Ishikawa (cell line): ENCODE measurements around the gene RALGPS1.

Experiments used
- CEBPB ChIP-seq: IDR thresholded peaks from 2 replicates; pipeline ENCODE4 v1.6.1; 2012
- CREB1 ChIP-seq: IDR thresholded peaks from 2 replicates; pipeline ENCODE4 v1.6.1; 2012; ENCODE audit warnings: low read depth
- EGR1 ChIP-seq: IDR thresholded peaks from 2 replicates; pipeline ENCODE4 v1.6.1; 2012
- EP300 ChIP-seq: IDR thresholded peaks from 2 replicates; pipeline ENCODE4 v1.6.1; 2012; ENCODE audit warnings: borderline replicate concordance
- FOXM1 ChIP-seq: IDR thresholded peaks from 2 replicates; pipeline ENCODE4 v1.6.1; 2012; ENCODE audit warnings: low read depth, borderline replicate concordance
- NFIC ChIP-seq: IDR thresholded peaks from 2 replicates; pipeline ENCODE4 v1.6.1; 2012
- RAD21 ChIP-seq: IDR thresholded peaks from 2 replicates; pipeline ENCODE4 v1.6.1; 2012; ENCODE audit warnings: low read depth
- TAF1 ChIP-seq: IDR thresholded peaks from 2 replicates; pipeline ENCODE4 v1.6.1; 2012; ENCODE audit warnings: low read depth, mild to moderate bottlenecking
- TCF12 ChIP-seq: IDR thresholded peaks from 2 replicates; pipeline ENCODE4 v1.6.1; 2012; ENCODE audit warnings: low read depth
- TEAD4 ChIP-seq: IDR thresholded peaks from 2 replicates; pipeline ENCODE4 v1.6.1; 2012
- YY1 ChIP-seq: IDR thresholded peaks from 2 replicates; pipeline ENCODE4 v1.6.1; 2012; ENCODE audit warnings: low read depth
- ZBTB7A ChIP-seq: IDR thresholded peaks from 2 replicates; pipeline ENCODE4 v1.6.1; 2012; ENCODE audit warnings: low read depth
- TF ChIP-seq, protein P1 (sequence below): IDR thresholded peaks from 2 replicates; pipeline ENCODE4 v1.6.1; 2012
- TF ChIP-seq, protein P2 (sequence below): IDR thresholded peaks from 2 replicates; pipeline ENCODE4 v1.6.1; 2012; ENCODE audit warnings: low read depth, mild to moderate bottlenecking
- TF ChIP-seq, protein P3 (sequence below): IDR thresholded peaks from 2 replicates; pipeline ENCODE4 v1.6.1; 2012

The RALGPS1 gene

DNA sequence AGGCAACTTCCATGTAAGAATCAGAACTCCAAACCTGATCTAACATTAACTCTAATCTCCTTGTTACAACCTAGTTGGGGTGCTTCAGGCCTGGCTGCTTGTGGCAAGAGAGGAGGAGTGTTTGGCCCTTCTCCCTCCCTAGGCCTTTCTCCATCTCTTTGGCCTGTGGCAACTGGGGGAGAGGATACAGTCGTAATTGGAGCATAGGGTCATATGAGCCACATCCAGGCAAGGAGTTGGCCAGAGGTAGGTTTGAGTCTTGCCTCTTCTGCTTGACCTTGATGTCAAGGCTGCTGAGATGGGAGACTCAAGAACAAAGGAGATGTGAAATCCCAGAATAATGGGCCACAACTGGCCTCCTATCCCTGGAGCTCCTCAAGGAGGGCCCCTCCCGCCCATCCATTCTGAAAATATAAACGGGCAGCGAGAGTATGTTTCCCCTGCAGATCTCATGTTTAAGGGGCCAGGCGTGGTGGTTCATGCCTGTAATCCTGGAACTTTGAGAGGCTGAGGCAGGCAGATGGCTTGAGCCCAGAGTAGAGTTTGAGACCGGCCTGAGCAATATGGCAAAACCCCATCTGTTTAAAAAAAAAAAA is 267.1 kb downstream of the RALGPS1 start:
- TF ChIP-seq TCF12 = no peak
- TF ChIP-seq YY1 = no peak
- TF ChIP-seq, protein P1, sequence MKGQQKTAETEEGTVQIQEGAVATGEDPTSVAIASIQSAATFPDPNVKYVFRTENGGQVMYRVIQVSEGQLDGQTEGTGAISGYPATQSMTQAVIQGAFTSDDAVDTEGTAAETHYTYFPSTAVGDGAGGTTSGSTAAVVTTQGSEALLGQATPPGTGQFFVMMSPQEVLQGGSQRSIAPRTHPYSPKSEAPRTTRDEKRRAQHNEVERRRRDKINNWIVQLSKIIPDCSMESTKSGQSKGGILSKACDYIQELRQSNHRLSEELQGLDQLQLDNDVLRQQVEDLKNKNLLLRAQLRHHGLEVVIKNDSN = no peak
- TF ChIP-seq RAD21 = no peak
- TF ChIP-seq EP300 = no peak
- TF ChIP-seq, protein P2, sequence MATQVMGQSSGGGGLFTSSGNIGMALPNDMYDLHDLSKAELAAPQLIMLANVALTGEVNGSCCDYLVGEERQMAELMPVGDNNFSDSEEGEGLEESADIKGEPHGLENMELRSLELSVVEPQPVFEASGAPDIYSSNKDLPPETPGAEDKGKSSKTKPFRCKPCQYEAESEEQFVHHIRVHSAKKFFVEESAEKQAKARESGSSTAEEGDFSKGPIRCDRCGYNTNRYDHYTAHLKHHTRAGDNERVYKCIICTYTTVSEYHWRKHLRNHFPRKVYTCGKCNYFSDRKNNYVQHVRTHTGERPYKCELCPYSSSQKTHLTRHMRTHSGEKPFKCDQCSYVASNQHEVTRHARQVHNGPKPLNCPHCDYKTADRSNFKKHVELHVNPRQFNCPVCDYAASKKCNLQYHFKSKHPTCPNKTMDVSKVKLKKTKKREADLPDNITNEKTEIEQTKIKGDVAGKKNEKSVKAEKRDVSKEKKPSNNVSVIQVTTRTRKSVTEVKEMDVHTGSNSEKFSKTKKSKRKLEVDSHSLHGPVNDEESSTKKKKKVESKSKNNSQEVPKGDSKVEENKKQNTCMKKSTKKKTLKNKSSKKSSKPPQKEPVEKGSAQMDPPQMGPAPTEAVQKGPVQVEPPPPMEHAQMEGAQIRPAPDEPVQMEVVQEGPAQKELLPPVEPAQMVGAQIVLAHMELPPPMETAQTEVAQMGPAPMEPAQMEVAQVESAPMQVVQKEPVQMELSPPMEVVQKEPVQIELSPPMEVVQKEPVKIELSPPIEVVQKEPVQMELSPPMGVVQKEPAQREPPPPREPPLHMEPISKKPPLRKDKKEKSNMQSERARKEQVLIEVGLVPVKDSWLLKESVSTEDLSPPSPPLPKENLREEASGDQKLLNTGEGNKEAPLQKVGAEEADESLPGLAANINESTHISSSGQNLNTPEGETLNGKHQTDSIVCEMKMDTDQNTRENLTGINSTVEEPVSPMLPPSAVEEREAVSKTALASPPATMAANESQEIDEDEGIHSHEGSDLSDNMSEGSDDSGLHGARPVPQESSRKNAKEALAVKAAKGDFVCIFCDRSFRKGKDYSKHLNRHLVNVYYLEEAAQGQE = no peak
- TF ChIP-seq TEAD4 = no peak
- TF ChIP-seq CREB1 = no peak
- TF ChIP-seq CEBPB = no peak
- TF ChIP-seq FOXM1 = no peak
- TF ChIP-seq NFIC = no peak
- TF ChIP-seq, protein P3, sequence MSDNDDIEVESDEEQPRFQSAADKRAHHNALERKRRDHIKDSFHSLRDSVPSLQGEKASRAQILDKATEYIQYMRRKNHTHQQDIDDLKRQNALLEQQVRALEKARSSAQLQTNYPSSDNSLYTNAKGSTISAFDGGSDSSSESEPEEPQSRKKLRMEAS = no peak
- no peak for TF ChIP-seq ZBTB7A
- TF ChIP-seq EGR1 = no peak
- no peak for TF ChIP-seq TAF1

DNA sequence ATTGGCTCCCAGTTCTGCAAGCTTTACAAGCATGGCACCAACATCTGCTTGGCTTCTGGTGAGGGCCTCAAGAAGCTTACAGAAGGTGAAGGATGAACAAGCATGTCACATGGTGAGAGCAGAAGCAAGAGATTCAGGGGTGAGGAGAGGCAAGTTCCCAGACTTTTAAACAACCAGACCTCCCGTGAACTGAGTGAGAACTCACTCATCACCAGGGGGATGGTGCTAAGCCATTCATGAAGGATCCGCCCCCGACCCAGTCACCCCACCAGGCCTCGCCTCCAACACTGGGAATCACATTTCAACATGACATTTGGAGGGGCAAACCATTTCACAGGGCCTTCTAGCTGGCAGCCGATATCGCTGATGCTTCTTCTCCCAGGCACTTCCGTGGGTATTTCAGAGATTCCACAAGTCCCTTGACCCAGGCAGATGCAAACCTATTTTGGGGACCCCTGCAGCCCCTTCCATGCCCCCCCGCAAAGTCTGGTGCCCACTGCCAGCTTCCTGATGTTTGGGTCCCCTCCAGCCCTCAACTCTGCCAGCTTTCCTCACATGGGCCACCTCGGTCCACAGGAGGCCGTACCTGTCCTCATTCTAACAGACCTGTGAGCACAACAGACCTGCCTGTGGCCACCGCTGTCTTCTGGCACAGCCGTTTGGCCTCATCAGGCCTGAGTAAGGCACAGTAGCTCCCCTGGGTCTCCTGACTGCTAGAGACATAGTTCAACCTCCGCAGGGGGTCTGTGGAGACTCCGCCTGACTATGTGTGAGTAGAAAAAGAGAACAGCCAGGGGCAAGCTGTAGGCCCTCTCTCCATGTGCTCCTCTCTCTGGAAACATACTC is 268.5 kb downstream of the RALGPS1 start:
- TF ChIP-seq TAF1 (no peak), NFIC (no peak), YY1 (no peak), EP300 (no peak), FOXM1 (no peak), TCF12 (no peak)

DNA sequence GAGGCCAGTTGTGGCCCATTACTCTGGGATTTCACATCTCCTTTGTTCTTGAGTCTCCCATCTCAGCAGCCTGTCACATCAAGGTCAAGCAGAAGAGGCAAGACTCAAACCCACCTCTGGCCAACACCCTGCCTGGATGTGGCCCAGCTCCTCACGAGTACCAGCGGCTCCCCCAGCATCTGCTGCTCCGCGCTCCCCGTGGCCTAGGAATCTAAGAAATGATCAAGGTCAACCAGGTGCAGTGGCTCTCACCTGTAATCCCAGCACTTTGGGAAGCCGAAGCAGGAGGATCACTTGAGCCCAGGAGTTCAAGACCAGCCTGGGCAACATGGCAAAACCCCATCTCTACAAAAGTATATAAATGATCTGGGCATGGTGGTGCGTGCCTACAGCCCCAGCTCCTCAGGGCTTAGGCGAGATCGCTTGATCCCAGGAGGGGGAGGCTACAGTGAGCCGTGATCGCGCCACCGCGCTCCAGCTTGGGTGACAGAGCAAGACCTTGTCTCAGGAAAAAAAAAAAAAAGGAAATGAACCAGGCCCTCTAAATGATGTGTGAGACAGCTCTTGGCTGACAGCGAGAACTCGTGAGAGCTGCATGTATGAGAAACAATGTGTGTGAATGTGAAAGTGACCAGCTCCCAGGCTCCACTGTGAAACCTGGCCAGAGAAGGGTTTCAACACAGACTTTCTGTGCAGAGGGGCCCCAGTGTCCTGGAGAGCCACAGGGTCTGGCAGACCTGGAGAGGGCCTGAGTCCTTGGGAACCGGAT is 269.4 kb downstream of the RALGPS1 start:
- TF ChIP-seq NFIC = no peak
- TF ChIP-seq YY1 = no peak
- TF ChIP-seq FOXM1 = no peak
- TF ChIP-seq, protein P2 = no peak
- no peak for TF ChIP-seq EGR1
- no peak for TF ChIP-seq CREB1
- TF ChIP-seq TEAD4 = no peak
- TF ChIP-seq, protein P3 = no peak
- TF ChIP-seq RAD21 = no peak
- no peak for TF ChIP-seq ZBTB7A
- TF ChIP-seq CEBPB = no peak
- TF ChIP-seq, protein P1 = no peak
- TF ChIP-seq EP300 = no peak
- TF ChIP-seq TCF12 = no peak

DNA sequence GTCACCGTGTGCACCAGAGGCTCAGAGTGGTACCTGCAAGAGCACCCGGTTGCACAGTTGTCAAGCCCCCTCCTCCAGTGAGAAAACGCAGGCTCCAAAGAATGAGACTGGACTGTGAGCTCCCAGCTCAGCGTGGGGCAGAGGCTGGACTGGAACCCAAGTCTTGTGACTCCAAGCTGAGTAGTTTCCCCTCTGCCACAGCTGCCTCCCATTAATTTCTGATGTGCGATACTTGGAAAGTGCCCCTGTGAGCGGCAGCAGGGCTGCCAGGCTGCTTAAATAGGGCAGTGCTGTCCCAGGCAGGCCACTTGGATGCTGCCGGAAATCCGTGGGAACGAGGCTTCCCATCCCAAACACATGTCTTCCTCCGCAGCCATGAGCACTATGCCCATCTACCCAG is 270.1 kb downstream of the RALGPS1 start:
- TF ChIP-seq NFIC (no peak), EGR1 (no peak), RAD21 (no peak), TAF1 (no peak), TCF12 (no peak), ZBTB7A (no peak), TEAD4 (no peak), CEBPB (no peak), EP300 (no peak), YY1 (no peak)
- TF ChIP-seq, protein P2 = no peak
- TF ChIP-seq, protein P1 = no peak
- TF ChIP-seq, protein P3 = no peak
